SK-N-SH (cell line): ENCODE data around the gene SKIC8.

Experiments
- TF ChIP-seq, protein P1 (sequence below): IDR thresholded peaks from 2 replicates; pipeline ENCODE4; 2012
- TF ChIP-seq, protein P2 (sequence below): IDR thresholded peaks from 2 replicates; pipeline ENCODE4 v1.4.0; 2012; ENCODE audit warnings: low read depth
- TF ChIP-seq, protein P3 (sequence below): fragments of 200-600 bp; sonication (generic); IDR thresholded peaks from 2 replicates; pipeline ENCODE4 v1.6.1; 2017; ENCODE audit warnings: antibody characterized with exemption, mild to moderate bottlenecking, moderate library complexity

DNA sequence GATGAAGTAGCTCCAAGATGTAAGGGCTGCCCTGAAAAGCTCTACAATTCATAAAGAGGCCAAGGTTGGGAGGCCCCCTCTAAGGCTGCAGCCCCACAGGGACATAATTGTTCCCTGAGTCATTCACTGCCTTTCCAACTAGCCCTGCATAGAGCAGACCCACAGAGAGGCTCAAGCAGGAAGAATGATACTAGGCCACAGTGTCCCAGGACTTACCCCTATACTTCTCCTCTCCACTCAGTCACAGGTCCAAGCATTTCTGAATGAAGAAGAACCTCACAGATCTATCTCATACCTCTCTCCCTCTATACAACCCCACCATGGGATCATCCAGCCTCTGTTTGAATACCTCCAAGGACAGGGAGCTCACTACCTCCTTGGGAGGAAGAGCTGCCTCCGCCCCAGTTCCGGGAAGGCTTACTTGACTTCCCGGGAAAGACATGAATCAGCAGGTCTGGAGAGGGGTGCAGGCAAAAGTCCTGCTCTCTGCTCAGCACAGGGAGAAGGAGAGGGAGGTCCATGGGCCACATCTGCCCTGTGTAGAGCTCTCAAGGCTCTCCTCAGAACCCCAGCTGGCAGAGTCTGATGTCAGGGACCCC, 6.9 kb upstream of the SKIC8 start:
- TF ChIP-seq, protein P1, sequence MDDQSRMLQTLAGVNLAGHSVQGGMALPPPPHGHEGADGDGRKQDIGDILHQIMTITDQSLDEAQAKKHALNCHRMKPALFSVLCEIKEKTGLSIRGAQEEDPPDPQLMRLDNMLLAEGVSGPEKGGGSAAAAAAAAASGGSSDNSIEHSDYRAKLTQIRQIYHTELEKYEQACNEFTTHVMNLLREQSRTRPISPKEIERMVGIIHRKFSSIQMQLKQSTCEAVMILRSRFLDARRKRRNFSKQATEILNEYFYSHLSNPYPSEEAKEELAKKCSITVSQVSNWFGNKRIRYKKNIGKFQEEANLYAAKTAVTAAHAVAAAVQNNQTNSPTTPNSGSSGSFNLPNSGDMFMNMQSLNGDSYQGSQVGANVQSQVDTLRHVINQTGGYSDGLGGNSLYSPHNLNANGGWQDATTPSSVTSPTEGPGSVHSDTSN, result peak; percentile 5; the same call in 1 of the 2 replicates
- TF ChIP-seq, protein P2, sequence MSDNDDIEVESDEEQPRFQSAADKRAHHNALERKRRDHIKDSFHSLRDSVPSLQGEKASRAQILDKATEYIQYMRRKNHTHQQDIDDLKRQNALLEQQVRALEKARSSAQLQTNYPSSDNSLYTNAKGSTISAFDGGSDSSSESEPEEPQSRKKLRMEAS, result peak; percentile 15; the same call in 1 of the 2 replicates
- TF ChIP-seq, protein P3, sequence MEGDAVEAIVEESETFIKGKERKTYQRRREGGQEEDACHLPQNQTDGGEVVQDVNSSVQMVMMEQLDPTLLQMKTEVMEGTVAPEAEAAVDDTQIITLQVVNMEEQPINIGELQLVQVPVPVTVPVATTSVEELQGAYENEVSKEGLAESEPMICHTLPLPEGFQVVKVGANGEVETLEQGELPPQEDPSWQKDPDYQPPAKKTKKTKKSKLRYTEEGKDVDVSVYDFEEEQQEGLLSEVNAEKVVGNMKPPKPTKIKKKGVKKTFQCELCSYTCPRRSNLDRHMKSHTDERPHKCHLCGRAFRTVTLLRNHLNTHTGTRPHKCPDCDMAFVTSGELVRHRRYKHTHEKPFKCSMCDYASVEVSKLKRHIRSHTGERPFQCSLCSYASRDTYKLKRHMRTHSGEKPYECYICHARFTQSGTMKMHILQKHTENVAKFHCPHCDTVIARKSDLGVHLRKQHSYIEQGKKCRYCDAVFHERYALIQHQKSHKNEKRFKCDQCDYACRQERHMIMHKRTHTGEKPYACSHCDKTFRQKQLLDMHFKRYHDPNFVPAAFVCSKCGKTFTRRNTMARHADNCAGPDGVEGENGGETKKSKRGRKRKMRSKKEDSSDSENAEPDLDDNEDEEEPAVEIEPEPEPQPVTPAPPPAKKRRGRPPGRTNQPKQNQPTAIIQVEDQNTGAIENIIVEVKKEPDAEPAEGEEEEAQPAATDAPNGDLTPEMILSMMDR, result no peak
